BE2C (cell line): Measurements from ENCODE around the gene ERGIC1.

Experiments
- DNase-seq: peaks from one replicate; pipeline ENCODE4 v3.0.0-alpha.2; 2020
- H3K27me3 ChIP-seq: fragments of 250-450 bp; sonication (Bioruptor Pico); 2 replicates; pipeline ENCODE4 v1.5.1; 2020; ENCODE audit warnings: mild to moderate bottlenecking
- H3K36me3 ChIP-seq: fragments of 250-450 bp; sonication (Bioruptor Pico); 2 replicates; pipeline ENCODE4 v1.5.1; 2020; ENCODE audit warnings: mild to moderate bottlenecking
- H3K4me1 ChIP-seq: fragments of 250-450 bp; sonication (Bioruptor Pico); 2 replicates; pipeline ENCODE4 v1.5.1; 2020
- H3K4me3 ChIP-seq: 2 replicates; pipeline ENCODE4 v1.5.1; 2011; ENCODE audit warnings: low read depth, low read length
- H3K9me3 ChIP-seq: fragments of 250-450 bp; sonication (Bioruptor Pico); 2 replicates; pipeline ENCODE4 v1.5.1; 2020
- TF ChIP-seq, protein P1 (sequence below): IDR thresholded peaks from 2 replicates; pipeline ENCODE4 v1.5.1; 2012; ENCODE audit warnings: mild to moderate bottlenecking, low read depth, low read length

Gene ERGIC1

DNA sequence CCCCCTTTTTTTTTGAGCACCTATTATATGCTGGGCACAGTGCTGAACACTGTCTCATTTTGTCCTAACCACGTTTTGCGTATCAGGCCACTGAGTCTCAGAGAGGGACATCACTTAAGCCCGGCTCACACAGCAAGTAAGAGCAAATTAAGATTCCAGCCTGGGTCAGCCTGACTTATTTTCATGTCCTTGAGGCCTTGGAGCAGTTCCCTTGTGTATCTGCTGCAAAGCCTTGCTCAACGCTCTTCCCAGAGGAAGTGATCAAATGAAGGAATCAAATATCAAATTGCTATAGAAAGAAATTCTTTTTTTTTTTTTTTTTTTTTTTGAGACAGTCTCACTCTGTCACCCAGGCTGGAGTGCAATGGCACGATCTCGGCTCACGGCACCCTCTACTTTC is 30.7 kb downstream of the ERGIC1 start:
- Histone ChIP-seq H3K27me3 (no peaks in the 10 kb centered on the region), H3K9me3 (no peaks in the 10 kb centered on the region), H3K4me1 (peaks cover 12% of the 10 kb centered on the region), H3K36me3 (peaks cover 8% of the 10 kb centered on the region), H3K4me3 (no peak overlapping the region)
- DNase-seq = no peak
- TF ChIP-seq, protein P1, sequence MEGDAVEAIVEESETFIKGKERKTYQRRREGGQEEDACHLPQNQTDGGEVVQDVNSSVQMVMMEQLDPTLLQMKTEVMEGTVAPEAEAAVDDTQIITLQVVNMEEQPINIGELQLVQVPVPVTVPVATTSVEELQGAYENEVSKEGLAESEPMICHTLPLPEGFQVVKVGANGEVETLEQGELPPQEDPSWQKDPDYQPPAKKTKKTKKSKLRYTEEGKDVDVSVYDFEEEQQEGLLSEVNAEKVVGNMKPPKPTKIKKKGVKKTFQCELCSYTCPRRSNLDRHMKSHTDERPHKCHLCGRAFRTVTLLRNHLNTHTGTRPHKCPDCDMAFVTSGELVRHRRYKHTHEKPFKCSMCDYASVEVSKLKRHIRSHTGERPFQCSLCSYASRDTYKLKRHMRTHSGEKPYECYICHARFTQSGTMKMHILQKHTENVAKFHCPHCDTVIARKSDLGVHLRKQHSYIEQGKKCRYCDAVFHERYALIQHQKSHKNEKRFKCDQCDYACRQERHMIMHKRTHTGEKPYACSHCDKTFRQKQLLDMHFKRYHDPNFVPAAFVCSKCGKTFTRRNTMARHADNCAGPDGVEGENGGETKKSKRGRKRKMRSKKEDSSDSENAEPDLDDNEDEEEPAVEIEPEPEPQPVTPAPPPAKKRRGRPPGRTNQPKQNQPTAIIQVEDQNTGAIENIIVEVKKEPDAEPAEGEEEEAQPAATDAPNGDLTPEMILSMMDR = no peak

DNA sequence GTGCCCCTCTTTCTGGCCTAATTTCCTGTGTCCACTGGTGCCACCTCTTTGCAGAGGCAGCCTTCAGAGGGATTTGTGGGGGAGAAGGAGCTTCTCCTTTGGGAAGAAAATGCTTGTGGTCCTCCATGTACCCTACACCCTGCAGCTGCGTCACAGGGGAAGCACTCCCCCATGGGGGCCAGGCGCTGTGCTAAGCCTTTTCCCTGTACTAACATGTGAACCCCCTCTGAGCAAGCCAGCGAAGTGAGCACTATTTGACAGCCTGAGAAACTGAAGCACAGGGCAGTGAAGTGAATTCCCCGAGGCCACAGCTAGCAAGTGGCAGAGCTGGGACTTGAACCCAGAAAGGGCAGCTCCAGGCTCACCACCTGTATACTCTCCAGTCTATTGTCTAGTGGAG is 32.3 kb downstream of the ERGIC1 start:
- Histone ChIP-seq H3K9me3 (no peaks in the 10 kb centered on the region), H3K4me3 (no peak overlapping the region), H3K4me1 (peaks cover 12% of the 10 kb centered on the region), H3K36me3 (peaks cover 8% of the 10 kb centered on the region), H3K27me3 (no peaks in the 10 kb centered on the region)
- TF ChIP-seq, protein P1 = no peak
- DNase-seq = no peak

DNA sequence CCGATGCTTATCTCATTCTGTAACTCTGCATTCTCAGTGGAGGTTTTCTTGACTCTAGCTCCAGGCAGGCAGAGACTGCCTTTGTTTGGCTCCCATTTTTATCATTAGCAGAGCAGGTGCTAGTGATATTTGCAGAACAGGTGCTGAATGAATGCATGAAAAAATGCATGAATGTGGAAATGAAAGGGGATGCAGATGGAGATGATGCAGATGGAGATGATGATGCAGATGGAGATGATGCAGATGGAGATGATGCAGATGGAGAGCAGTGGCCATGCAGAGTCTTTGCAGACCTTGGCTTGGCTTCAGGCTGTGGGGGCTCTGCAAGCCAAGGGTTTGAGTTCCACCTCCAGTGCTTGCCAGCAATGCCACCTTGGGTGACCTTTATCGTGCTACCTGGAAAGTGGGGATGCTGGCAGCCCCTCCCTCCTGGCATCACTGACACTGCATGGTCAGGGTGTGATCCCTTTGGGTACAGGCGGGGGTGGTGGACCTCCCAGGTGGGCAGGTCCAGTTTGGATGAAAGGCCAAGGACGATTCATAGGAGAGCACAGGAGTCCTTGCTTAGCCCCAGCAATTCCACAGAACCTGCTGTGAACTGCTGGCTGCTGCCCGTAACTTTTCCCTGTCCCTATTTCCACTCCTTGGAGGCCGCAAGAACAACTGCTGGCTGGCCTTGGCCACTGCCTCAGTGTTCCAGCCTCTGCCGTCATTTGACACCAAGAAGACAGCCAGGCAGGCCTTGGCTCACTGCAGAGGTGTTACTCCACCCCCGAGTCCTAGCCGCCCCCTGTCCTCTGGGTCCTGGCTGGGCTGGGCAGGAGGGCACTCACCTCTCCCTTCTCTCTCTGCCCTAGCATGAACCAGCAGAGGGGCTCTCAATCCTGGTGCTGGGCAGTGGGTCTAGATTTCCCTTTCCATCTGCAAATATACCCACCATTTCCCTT is 33.0 kb downstream of the ERGIC1 start:
- Histone ChIP-seq H3K36me3 (peaks cover 8% of the 10 kb centered on the region), H3K27me3 (no peaks in the 10 kb centered on the region), H3K9me3 (no peaks in the 10 kb centered on the region), H3K4me3 (no peak overlapping the region), H3K4me1 (peaks cover 12% of the 10 kb centered on the region)
- TF ChIP-seq, protein P1 = no peak
- DNase-seq = no peak

DNA sequence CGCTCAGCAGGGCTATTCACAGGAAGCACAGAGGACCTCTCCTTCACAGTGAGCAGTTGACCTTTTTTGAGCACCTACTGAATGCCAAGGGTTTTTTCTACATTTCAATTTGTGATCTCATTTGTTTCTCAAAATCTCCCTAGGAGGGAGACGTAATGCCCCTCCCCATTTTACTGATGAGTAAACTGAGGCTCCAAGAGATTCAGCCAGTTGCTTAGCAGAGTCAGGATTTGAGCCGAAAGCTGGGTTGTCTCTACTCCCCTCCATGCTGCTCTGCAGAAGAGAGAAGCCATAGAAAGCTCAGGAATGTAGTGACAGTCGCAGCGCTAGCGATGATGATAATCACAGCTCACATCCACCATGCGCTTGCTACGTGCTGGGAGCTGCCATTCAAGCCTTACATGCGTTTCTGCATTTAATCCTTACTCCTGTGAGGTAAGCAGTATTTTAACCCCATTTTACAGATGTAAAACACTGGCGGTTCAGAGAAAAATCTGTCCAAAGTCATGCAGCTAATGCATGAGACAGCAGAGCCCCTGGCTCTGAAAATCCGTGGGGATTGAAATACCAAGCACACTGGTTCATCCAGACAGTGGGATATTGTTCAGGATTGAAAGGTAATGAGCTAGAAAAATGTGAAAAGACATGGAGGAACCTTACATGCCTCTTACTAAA is 33.8 kb downstream of the ERGIC1 start:
- Histone ChIP-seq H3K4me3 (no peak overlapping the region), H3K4me1 (peaks cover 12% of the 10 kb centered on the region), H3K27me3 (no peaks in the 10 kb centered on the region), H3K9me3 (no peaks in the 10 kb centered on the region), H3K36me3 (peaks cover 8% of the 10 kb centered on the region)
- no peak for DNase-seq
- TF ChIP-seq, protein P1 = no peak

DNA sequence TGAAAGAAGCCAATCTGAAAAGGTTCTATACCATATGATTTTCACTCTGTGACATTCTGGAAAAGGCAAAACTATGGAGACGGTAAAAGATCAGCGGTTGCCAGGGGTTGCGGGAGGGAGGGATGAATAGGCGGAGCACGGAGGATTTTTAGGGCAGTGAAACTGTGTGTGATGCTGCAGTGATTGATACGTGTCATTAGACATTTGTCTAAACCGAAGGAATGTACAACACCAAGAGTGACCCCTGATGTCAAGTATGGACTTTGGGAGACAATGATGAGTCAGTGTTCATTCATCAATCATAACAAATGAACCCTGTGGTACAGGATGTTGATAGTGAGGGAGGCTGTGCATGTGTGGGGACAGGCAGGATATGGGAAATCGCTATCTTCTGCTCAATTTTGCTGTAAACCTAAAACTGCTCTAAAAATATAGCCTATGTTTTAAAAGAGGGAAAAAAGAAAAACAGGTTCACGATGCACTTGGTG is 34.4 kb downstream of the ERGIC1 start:
- TF ChIP-seq, protein P1 = no peak
- no peaks in the 10 kb centered on the region for H3K9me3 ChIP-seq
- H3K36me3 ChIP-seq = peaks cover 8% of the 10 kb centered on the region
- H3K4me3 ChIP-seq = no peak overlapping the region
- H3K27me3 ChIP-seq = no peaks in the 10 kb centered on the region
- no peak for DNase-seq
- peaks cover 12% of the 10 kb centered on the region for H3K4me1 ChIP-seq
